Anterior cingulate cortex (tissue), 58 donors: Measurements from ENCODE around the gene RTL5.
"Not testable (repeated sequence)": the region's sequence is repeated elsewhere in the genome, so short reads cannot be mapped to it uniquely, and the experiment has no call there.

Experiments
- DNase-seq, 58 donors: peaks; one replicate each; lab custom pipeline; 2025; lab: John Stamatoyannopoulos, UW

Gene RTL5

DNA sequence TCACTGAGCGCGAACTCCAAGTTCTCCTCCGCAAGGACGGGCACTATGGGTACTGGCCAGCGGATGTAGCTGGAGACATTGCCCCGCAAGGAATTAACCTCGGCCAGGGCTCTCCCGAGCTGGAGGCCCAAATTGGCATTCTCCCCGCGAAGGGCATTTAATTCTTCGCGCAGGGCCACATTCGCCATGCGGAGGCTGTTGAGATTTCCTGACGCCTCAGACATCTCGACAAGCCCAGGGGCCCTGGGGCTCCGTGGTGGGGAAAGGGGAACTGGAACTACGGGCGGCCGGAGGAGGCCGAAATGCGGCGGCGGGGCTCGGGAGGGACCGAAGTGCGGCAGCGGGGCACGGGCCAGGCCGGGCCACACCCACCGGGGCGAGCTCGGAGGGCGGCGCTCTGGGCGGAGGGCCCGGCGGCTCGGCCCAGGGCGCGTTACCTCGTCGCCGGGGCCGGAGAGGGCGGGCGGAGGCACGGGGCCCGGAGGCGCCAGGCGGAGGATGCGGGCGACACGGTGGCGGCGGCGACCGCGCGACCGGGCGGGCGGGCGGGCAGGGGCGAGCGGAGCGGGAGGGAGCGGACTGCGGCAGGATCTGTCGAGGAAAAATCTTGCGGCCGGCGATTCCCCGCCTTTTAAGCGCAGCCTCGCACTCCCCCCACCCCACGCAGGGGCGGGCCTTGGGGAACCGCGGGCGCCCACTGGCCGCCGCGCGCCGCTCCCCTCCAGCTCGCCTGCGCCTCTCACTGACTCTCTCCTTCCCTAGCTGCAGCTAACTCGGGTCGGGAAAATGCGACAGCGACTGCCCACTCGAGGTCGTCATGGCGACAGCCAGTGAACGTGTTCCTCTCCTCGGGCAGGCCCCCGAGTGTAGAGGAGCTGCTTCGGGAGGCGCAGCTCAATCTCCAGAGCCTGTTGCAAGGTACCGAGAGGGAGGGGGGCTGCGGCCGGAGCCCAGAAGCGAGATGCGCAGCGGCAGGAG, at the start of gene RTL5:
Gene RTL5 (minus strand): TSS at position 599 of the 978 bp plus-strand sequence.
- peak; percentile 4 to 93 (median 80) for DNase-seq

- no peak for DNase-seq
Observed at GRCh38 chrX:72180539-72180938, 48.8 kb upstream of the RTL5 start.

DNA sequence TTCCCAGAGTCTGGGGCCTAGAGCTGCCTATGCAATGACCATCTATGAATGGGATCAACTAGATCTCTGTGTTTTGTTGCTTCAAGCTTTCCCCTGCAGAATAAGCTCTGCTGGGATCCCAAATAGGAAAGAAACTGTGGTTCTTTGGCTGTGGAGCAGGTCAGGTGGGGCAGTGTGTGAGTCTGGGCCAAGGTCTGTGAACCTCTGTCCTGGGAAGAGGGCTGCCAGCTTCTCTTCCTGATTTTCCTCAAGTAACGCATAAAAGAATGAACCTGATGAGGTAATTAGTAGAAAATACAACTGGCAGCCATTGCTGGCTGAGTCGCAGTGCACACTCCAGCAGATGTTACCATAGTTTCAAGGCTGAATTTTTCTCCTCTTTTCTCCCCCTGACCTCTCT, 45.3 kb upstream of the RTL5 start:
- DNase-seq = peak in 17 of 58 donors; percentile 0 to 28 (median 1)

GRCh38 chrX:72176289-72176688, 44.6 kb upstream of the RTL5 start:
- not testable (repeated sequence) for DNase-seq

DNA sequence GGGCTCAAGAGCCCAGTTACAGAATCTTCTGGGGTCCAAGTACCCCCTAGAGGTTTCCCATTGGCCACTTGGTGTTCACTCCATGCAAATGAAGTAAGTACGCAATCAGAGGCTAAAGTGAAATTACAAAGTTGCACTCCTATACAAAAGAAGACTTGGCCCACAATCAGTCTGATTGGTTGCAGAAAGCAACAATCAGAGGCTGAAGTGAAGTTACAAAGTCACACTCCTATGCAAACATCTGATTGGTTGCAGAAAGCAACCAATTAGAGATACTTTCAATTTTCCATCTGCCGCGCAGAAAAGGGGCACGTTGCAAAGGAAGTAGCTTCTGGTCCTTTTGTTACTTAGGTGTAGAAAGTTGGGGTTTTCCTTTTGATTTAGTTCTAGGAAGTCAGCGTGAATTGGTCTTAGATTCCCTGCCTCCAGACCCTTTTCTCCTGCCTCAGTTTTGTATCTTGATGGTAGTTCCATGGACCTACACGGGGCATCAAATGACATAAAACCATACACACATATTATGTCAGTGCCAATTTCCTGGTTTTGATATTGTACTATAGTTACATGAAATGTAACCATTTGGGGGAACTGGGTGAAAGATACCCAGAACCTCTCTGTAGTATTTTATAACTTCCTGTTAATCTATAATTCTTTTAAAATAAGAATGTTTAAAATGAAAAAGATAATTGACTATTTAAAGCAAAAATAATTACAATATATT, 37.5 kb upstream of the RTL5 start:
- DNase-seq = peak in 1 of 58 donors; percentile 0

- DNase-seq = no peak
Observed at GRCh38 chrX:72165551-72165950, 33.8 kb upstream of the RTL5 start.

GRCh38 chrX:72159769-72160168, 28.1 kb upstream of the RTL5 start:
- no peak for DNase-seq

DNA sequence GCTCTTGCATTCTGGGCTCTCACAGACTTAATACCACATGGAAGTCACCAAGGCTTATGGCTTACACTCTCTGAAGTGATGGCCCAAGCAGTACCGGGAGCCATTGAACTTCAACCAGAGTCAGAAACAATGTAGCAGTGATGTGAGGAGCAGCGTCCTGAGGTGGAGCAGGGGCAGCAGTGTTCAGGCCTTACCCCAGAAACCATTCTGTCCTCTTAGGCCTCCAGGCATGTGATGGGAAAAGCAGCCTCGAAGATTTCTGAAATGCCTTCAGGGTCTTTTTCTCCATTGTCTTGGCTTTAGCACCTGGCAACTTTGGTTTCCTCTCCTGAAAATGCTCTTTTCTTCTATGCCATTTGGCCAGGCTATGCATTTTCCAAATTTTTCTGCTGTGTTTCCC, 27.1 kb upstream of the RTL5 start:
- no peak for DNase-seq

DNA sequence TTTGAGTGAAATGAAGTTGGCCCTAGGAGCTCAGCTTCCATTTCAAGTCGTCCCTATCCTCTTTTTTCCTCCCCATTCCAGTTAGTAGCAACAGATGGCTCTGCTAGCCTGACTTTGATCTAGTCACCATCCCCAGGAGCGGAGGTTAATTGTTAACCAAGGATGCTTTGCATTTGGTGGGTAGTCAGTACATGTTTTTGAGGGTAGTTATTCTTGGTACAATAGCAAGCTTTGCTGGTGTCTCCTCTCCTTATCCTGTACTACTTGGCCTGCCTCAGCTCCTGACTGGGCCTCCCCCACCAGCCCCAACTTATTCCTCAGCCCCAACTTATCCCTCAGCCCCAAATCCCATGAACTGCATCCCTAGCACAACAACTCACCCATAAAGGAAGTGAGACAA, 14.8 kb upstream of the RTL5 start:
- no peak for DNase-seq

DNA sequence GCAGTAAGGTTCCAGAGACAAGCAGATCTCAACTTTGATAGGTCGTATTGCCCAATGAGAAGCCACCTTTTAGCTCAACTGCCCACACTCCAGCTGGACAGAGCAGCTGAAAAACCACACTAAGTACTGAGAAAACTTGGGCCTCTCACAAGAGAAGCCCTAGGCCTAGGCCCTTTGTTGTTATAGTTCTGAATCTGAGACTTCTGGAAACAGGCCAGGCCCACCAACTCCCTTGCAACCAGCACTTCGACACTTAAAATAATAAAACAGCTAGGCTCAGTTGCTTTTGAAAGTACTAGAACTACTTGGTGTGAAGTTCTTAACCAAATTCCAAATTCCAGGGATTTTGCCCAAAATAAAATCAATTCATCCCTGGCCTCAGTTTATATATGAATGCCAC, 13.5 kb upstream of the RTL5 start:
- DNase-seq = no peak

- no peak for DNase-seq
Observed at GRCh38 chrX:72143609-72143907, 11.8 kb upstream of the RTL5 start.

DNA sequence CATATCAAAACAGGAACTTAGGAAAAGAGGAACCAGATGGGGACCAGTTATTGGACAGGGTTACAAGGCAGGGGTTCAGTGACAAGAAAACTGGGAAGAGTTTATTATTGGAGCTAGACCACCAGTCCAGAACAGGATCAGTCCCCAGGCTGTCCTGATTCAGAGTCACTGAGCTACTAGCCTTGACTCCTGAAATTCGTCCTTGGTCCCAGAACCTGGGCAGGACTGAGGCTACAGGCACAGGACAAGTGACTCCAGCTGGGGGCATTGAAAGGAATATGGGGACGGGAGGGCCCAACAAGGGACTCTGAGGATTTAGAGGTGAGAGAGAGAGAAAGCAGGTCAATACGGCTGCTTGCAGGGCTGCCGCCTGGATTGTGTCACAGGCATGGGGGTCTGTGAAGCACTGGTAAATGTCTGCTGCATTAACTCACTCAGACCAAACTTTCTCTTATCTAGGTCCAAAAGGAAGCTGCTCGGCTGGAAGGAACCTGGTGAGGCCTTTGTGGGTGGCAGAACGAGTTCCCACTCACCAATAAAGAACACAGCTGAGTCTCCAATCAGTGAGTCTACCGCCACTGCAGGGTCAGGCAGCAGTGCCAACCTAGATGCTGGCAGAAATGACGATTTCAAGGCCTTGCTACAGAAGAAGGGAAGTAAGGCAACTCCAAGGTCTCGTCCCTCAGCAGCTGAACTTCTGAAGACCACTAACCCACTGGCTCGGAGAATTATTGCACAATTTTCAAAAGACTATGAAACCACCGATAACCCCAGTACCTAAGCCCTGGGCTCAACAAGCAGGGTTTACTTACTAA, 11.3 kb upstream of the RTL5 start:
- no peak for DNase-seq

- peak in 4 of 58 donors; percentile 1 to 3 (median 2) for DNase-seq
Observed at GRCh38 chrX:72142094-72142793, 10.5 kb upstream of the RTL5 start.

- no peak for DNase-seq
Observed at GRCh38 chrX:72141372-72142004, 9.8 kb upstream of the RTL5 start.

GRCh38 chrX:72139538-72139937, 7.8 kb upstream of the RTL5 start:
- DNase-seq = no peak

DNA sequence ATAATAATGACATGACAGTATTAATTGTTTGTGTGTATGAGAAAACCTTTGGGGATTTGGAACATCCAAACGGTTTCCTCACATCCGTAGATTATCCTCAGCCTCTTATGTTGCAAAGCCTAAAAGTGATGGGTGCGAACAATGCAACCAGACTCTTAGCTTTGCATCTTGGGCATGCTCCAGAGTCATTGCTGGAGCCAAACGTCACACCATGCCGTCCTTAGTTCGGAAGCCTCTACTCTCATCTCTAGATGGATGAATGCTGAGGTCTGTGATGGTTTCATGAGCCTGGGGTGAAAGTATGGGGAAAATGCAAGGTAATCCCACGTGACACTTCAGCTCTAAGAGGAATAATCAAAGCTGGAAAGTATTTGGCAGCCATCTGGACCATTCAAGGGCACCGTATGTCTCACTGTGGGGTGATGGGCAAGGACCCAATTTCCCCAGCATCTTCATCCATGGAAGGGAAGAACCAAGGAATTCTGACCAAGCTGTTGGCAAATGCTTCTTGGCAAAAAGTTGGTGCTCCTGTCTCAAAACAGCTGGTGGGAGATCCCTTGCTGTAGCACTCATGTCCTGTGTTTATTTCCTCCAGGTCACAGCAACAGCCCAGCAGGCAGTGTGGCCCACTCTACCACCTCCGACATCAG, 6.3 kb upstream of the RTL5 start:
- DNase-seq = no peak

- no peak for DNase-seq
Observed at GRCh38 chrX:72133851-72134546, 2.3 kb upstream of the RTL5 start.

DNA sequence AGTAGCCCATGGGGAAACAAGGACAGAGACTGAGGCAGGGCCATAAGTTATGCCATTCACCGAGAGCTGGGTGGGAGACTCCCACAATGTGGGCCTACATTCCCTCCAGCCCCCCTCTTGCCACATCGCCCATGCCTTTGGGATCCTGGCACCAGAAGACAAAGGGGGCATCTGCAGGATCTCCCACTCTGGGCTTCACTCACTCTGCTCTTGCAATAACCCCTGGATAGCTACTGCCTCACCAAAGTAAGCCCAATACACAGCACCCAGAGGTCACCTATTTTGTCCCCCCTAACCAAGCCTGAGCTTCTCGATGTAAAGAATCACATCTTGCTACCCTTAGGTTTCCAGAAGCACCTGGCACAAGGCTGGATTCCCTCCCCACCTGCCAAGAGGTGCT, 741 bp upstream of the RTL5 start:
- no peak for DNase-seq
